Neural cell (in vitro differentiated cells): Measurements from ENCODE around the gene KIF16B. TPM values are rescaled to one million over a fixed set of nuclear protein-coding genes. Genes with fewer than 3 reads are reported as not detected.
"Not testable (repeated sequence)": the region's sequence is repeated elsewhere in the genome, so short reads cannot be mapped to it uniquely, and the experiment has no call there.

Source experiments
- H2AFZ ChIP-seq: fragments of 200-600, 300-800 bp; sonication (generic), shearing (Covaris generic); 2 replicates; pipeline ENCODE4 v1.6.0; 2014; ENCODE audit warnings: low read depth, mild to moderate bottlenecking, antibody characterized with exemption, low read length, moderate library complexity
- H3F3A ChIP-seq: fragments of 200-600 bp; shearing (Covaris generic); 2 replicates; pipeline ENCODE4 v1.6.1; 2016; ENCODE audit warnings: mild to moderate bottlenecking, moderate library complexity, mixed read lengths, antibody characterized with exemption, low read length; ENCODE audit not compliant: insufficient read depth, poor library complexity, severe bottlenecking
- H3K27ac ChIP-seq: fragments of 200-600, 300-800 bp; sonication (generic), shearing (Covaris generic); 2 replicates; pipeline ENCODE4 v1.5.1; 2014; ENCODE audit warnings: mild to moderate bottlenecking, low read length, moderate library complexity
- H3K27me3 ChIP-seq: fragments of 300-800, 200-600 bp; sonication (generic), shearing (Covaris generic); 2 replicates; pipeline ENCODE4 v1.6.0; 2014; ENCODE audit warnings: mild to moderate bottlenecking, low read depth, low read length, moderate library complexity; ENCODE audit not compliant: insufficient read depth
- H3K36me3 ChIP-seq: fragments of 300-800, 200-600 bp; sonication (generic), shearing (Covaris generic); 2 replicates; pipeline ENCODE4 v1.5.1; 2014; ENCODE audit warnings: mild to moderate bottlenecking, antibody characterized with exemption, low read length, moderate library complexity; ENCODE audit not compliant: insufficient read depth
- H3K4me2 ChIP-seq: fragments of 300-800, 200-600 bp; sonication (generic), shearing (Covaris generic); 2 replicates; pipeline ENCODE4 v1.6.0; 2014; ENCODE audit warnings: mild to moderate bottlenecking, low read length
- H3K4me3 ChIP-seq: fragments of 300-800, 200-600 bp; sonication (generic), shearing (Covaris generic); 2 replicates; pipeline ENCODE4 v1.5.1; 2014; ENCODE audit warnings: mild to moderate bottlenecking, low read length, moderate library complexity
- H3K79me2 ChIP-seq: fragments of 200-600 bp; shearing (Covaris generic); replicated peaks from 2 replicates; pipeline ENCODE4 v1.6.0; 2014; ENCODE audit warnings: mild to moderate bottlenecking, low read length, moderate library complexity; ENCODE audit not compliant: insufficient read depth
- H3K9ac ChIP-seq: fragments of 300-800, 200-600 bp; sonication (generic), shearing (Covaris generic); 2 replicates; pipeline ENCODE4 v1.6.1; 2016; ENCODE audit warnings: mild to moderate bottlenecking, low read length, mixed read lengths
- H3K9me2 ChIP-seq: fragments of 200-600 bp; shearing (Covaris generic); 2 replicates; pipeline ENCODE4 v1.6.1; 2016; ENCODE audit warnings: mild to moderate bottlenecking, low read length, mixed read lengths; ENCODE audit not compliant: insufficient read depth
- H3K9me3 ChIP-seq: fragments of 200-600, 300-800 bp; sonication (generic), shearing (Covaris generic); 2 replicates; pipeline ENCODE4 v1.6.1; 2016; ENCODE audit warnings: mild to moderate bottlenecking, mixed run types, low read length, moderate library complexity, mixed read lengths
- H4K20me1 ChIP-seq: fragments of 200-600 bp; shearing (Covaris generic); 2 replicates; pipeline ENCODE4 v1.6.1; 2016; ENCODE audit warnings: mild to moderate bottlenecking, mixed run types; ENCODE audit not compliant: insufficient read depth
- CTCF ChIP-seq: fragments of 450-650 bp; IDR thresholded peaks from 2 replicates; pipeline ENCODE4 v1.5.1; 2014; ENCODE audit warnings: antibody characterized with exemption, mild to moderate bottlenecking, moderate library complexity; ENCODE audit not compliant: poor library complexity, severe bottlenecking
- EP300 ChIP-seq: fragments of 450-650 bp; conservative IDR thresholded peaks from 2 replicates; pipeline ENCODE4 v1.6.1; 2014; ENCODE audit warnings: antibody characterized with exemption, mild to moderate bottlenecking, moderate library complexity; ENCODE audit not compliant: poor library complexity, severe bottlenecking
- EZH2 ChIP-seq: fragments of 200-600, 300-800 bp; shearing (Covaris generic), sonication (generic); IDR thresholded peaks from 2 replicates; pipeline ENCODE4 v1.6.1; 2014; ENCODE audit warnings: antibody characterized with exemption, low read length, borderline replicate concordance, mild to moderate bottlenecking; ENCODE audit not compliant: insufficient read depth, poor library complexity, severe bottlenecking
- MXI1 ChIP-seq: fragments of 450-650 bp; conservative IDR thresholded peaks from 2 replicates; pipeline ENCODE4 v1.6.1; 2014; ENCODE audit warnings: antibody characterized with exemption, mild to moderate bottlenecking; ENCODE audit not compliant: poor library complexity, severe bottlenecking
- POLR2AphosphoS5 ChIP-seq: IDR thresholded peaks from 2 replicates; pipeline ENCODE4 v1.6.1; 2012
- RAD21 ChIP-seq: fragments of 450-650 bp; conservative IDR thresholded peaks from 2 replicates; pipeline ENCODE4 v1.6.1; 2014; ENCODE audit warnings: antibody characterized with exemption, mild to moderate bottlenecking, moderate library complexity
- REST ChIP-seq: IDR thresholded peaks from 2 replicates; pipeline ENCODE4 v1.6.1; 2012; ENCODE audit warnings: borderline replicate concordance
- SMC3 ChIP-seq: fragments of 450-650 bp; conservative IDR thresholded peaks from 2 replicates; pipeline ENCODE4 v1.6.1; 2014; ENCODE audit warnings: antibody characterized with exemption, mild to moderate bottlenecking, moderate library complexity; ENCODE audit not compliant: poor library complexity
- TAF1 ChIP-seq: IDR thresholded peaks from 2 replicates; pipeline ENCODE4 v1.6.1; 2012; ENCODE audit warnings: low read depth
- polyA plus RNA-seq: library from polyadenylated mRNA; depleted of rRNA; stranded (reverse); fragments of >200 nt; gene quantifications from 2 replicates; pipeline ENCODE4 v1.2.3, GENCODE V29; 2014

The KIF16B gene
- polyA plus RNA-seq, 1 donor from 2014 or later = 3.8 TPM

DNA sequence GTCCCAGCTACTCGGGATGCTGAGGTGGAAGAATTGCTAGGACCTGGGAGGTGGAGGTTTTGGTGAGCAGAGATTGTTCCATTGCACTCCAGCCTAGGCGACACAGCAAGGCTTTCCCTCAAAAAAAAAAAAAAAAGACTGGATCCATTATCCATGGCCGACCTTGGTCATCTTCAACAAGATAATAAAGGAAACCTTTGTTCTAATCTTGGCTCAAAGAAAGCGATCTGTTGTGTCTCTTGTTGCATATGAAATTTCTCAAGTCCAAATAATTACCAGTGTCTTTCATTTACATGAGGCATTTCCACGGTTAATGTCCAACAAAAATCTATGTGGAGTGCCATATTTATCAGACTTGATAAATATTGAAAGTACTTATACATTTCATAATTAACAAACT lies 23.7 kb upstream of the KIF16B start:
- no peak for TF ChIP-seq POLR2AphosphoS5
- no peak for TF ChIP-seq EZH2
- no peak for TF ChIP-seq EP300
- no peak for TF ChIP-seq MXI1
- TF ChIP-seq REST = no peak
- no peak for TF ChIP-seq CTCF
- no peak for TF ChIP-seq RAD21
- no peak for TF ChIP-seq SMC3
- no peak for TF ChIP-seq TAF1
- Histone ChIP-seq H3K79me2 (no peaks in the 10 kb centered on the region), H3F3A (no peaks in the 10 kb centered on the region), H3K27me3 (no peaks in the 10 kb centered on the region), H3K27ac (no peak overlapping the region), H3K9ac (no peak overlapping the region), H3K36me3 (no peaks in the 10 kb centered on the region), H3K9me3 (no peaks in the 10 kb centered on the region), H4K20me1 (no peaks in the 10 kb centered on the region), H3K4me3 (no peak overlapping the region), H3K4me2 (no peak overlapping the region), H3K9me2 (no peaks in the 10 kb centered on the region), H2AFZ (no peak overlapping the region)

- H2AFZ ChIP-seq, H3K79me2 ChIP-seq, H3K9me2 ChIP-seq, H3K4me3 ChIP-seq, H3F3A ChIP-seq, H3K27ac ChIP-seq, H3K4me2 ChIP-seq, H3K9me3 ChIP-seq, H3K36me3 ChIP-seq, H4K20me1 ChIP-seq, H3K9ac ChIP-seq, H3K27me3 ChIP-seq: not testable (repeated sequence)
Observed at GRCh38 chr20:16596404-16596803, 23.2 kb upstream of the KIF16B start.

- Histone ChIP-seq H3K27ac (no peak overlapping the region), H3K9me2 (no peaks in the 10 kb centered on the region)
Observed at GRCh38 chr20:16595376-16595775, 22.1 kb upstream of the KIF16B start.

More at GRCh38 chr20:16595376-16595775, 22.1 kb upstream of the KIF16B start:
- H3K27me3 ChIP-seq = no peaks in the 10 kb centered on the region
- no peak overlapping the region for H3K4me3 ChIP-seq
- no peaks in the 10 kb centered on the region for H3K9me3 ChIP-seq
- no peak overlapping the region for H3K4me2 ChIP-seq
- no peaks in the 10 kb centered on the region for H3F3A ChIP-seq
- no peak overlapping the region for H2AFZ ChIP-seq
- TF ChIP-seq MXI1 = no peak
- no peak for TF ChIP-seq EZH2
- TF ChIP-seq POLR2AphosphoS5 = no peak
- TF ChIP-seq REST = no peak
- no peak for TF ChIP-seq EP300
- no peak for TF ChIP-seq RAD21
- TF ChIP-seq CTCF = no peak
- H4K20me1 ChIP-seq = no peaks in the 10 kb centered on the region
- H3K79me2 ChIP-seq = no peaks in the 10 kb centered on the region
- H3K9ac ChIP-seq = no peak overlapping the region
- no peaks in the 10 kb centered on the region for H3K36me3 ChIP-seq
